ENCODE data around the gene DNAAF8. TPM values are rescaled to one million over a fixed set of nuclear protein-coding genes. Genes with fewer than 3 reads are reported as not detected.

Gene DNAAF8
- total RNA-seq, 1 donor from 2014 or later, result 0.96 TPM

GRCh38 chr16:4718466-4718865 is 15.9 kb upstream of the DNAAF8 start:
- Mint-ChIP-seq H3K36me3 (ENCODE audit: low read depth) (no peaks in the 10 kb centered on the region), H3K27ac (ENCODE audit: unreplicated experiment) (no peak overlapping the region), H3K4me1 (no peaks in the 10 kb centered on the region), H3K4me3 (no peak overlapping the region), H3K9me3 (no peaks in the 10 kb centered on the region), H3K27me3 (ENCODE audit: low read depth) (no peaks in the 10 kb centered on the region)
- TF ChIP-seq CTCF (conservative IDR thresholded peaks at IDR 0.05), result no peak
- DNase-seq (ENCODE audit: low read depth, low spot score), result no peak

GRCh38 chr16:4723071-4723767 is 11.1 kb upstream of the DNAAF8 start:
- Mint-ChIP-seq H3K9me3 (no peaks in the 10 kb centered on the region), H3K27ac (ENCODE audit: unreplicated experiment) (no peak overlapping the region), H3K4me1 (no peaks in the 10 kb centered on the region), H3K4me3 (no peak overlapping the region), H3K27me3 (ENCODE audit: low read depth) (no peaks in the 10 kb centered on the region), H3K36me3 (ENCODE audit: low read depth) (no peaks in the 10 kb centered on the region)
- TF ChIP-seq CTCF (conservative IDR thresholded peaks at IDR 0.05), result no peak
- no peak for DNase-seq (ENCODE audit: low read depth, low spot score)

- H3K9me3 Mint-ChIP-seq, result no peaks in the 10 kb centered on the region
- no peaks in the 10 kb centered on the region for H3K36me3 Mint-ChIP-seq (ENCODE audit: low read depth)
- no peak for DNase-seq (ENCODE audit: low read depth, low spot score)
- no peaks in the 10 kb centered on the region for H3K27me3 Mint-ChIP-seq (ENCODE audit: low read depth)
- TF ChIP-seq CTCF (conservative IDR thresholded peaks at IDR 0.05), result no peak
- H3K4me3 Mint-ChIP-seq, result no peak overlapping the region
- no peak overlapping the region for H3K27ac Mint-ChIP-seq (ENCODE audit: unreplicated experiment)
- no peaks in the 10 kb centered on the region for H3K4me1 Mint-ChIP-seq
These were observed 9.6 kb upstream of the DNAAF8 start for GRCh38 chr16:4724661-4725270.

GRCh38 chr16:4726616-4727015 is 7.7 kb upstream of the DNAAF8 start:
- Mint-ChIP-seq H3K4me1 (no peaks in the 10 kb centered on the region), H3K9me3 (no peaks in the 10 kb centered on the region), H3K27me3 (ENCODE audit: low read depth) (no peaks in the 10 kb centered on the region), H3K4me3 (no peak overlapping the region), H3K36me3 (ENCODE audit: low read depth) (no peaks in the 10 kb centered on the region), H3K27ac (ENCODE audit: unreplicated experiment) (no peak overlapping the region)
- no peak for DNase-seq (ENCODE audit: low read depth, low spot score)
- no peak for TF ChIP-seq CTCF (conservative IDR thresholded peaks at IDR 0.05)

GRCh38 chr16:4728676-4729075 is 5.7 kb upstream of the DNAAF8 start:
- H3K9me3 Mint-ChIP-seq, result no peaks in the 10 kb centered on the region
- no peaks in the 10 kb centered on the region for H3K36me3 Mint-ChIP-seq (ENCODE audit: low read depth)
- no peak for DNase-seq (ENCODE audit: low read depth, low spot score)
- peak overlapping the region; percentile 59 for H3K4me3 Mint-ChIP-seq
- H3K27ac Mint-ChIP-seq (ENCODE audit: unreplicated experiment), result no peak overlapping the region
- no peaks in the 10 kb centered on the region for H3K27me3 Mint-ChIP-seq (ENCODE audit: low read depth)
- peaks cover 10% of the 10 kb centered on the region for H3K4me1 Mint-ChIP-seq
- TF ChIP-seq CTCF (conservative IDR thresholded peaks at IDR 0.05), result no peak

All from neural crest cell (in vitro differentiated cells).